ENCODE data around the gene RNF26. TPM values are rescaled to one million over a fixed set of nuclear protein-coding genes. Genes with fewer than 3 reads are reported as not detected.

The RNF26 gene
- total and polyA plus RNA-seq, 2 of the 13 experiments (the other 11 are each of a cell fraction or from before 2014, with no cell fraction given): 11.9 to 26.3 TPM

DNA sequence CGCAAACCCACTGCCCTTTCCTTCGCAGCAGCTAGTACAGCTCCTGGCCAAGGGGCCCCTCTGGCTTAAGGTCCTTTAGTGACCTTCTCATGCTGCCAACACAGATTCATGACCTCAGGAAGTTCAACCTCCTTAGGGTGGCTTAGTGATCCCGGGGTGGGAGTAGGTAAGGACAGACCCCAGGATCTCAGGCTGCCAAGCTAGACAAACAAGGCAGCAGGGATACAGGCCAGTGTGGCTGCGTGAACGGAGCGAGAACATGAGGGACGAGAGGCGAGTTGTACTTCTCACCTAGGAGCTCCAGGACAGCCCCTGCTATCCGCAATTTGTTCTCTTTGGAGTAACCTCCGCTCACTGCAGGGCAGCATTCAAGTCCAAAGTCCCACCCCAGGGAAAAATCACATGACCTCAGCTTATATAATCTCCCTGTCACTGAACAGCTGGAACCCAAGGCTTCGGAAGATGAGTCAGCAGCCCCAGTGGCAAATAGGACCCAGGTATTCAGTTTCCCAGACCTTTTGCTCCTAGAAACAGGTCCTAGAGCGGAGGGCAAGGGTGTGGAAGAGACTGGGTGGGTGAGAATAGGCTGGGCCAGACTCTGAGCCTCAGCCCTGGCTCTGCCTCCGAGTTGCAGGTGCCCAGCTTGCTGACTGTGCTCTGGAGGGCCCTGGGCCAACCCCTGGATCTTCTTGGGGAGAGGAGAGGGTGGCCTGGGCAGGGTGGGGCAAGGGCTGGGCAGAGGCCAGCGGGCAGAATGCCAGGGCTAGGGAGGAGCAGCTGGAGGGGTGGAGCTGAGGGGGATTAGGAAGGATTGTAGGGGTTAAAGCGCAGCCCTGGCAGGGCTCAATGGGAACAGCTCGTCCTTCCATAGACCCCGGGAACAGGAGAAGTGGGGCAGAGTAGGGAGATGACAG lies 34.1 kb downstream of the RNF26 start (continued):
- TF ChIP-seq ZNF564 (CRISPR knock-in tag; IDR thresholded peaks at IDR 0.05): no peak; the same call in 1 of the 2 replicates
- TF ChIP-seq, protein P1, sequence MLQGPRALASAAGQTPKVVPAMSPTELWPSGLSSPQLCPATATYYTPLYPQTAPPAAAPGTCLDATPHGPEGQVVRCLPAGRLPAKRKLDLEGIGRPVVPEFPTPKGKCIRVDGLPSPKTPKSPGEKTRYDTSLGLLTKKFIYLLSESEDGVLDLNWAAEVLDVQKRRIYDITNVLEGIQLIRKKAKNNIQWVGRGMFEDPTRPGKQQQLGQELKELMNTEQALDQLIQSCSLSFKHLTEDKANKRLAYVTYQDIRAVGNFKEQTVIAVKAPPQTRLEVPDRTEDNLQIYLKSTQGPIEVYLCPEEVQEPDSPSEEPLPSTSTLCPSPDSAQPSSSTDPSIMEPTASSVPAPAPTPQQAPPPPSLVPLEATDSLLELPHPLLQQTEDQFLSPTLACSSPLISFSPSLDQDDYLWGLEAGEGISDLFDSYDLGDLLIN (CRISPR knock-in tag; IDR thresholded peaks at IDR 0.05; ENCODE audit: borderline replicate concordance): no peak
- TF ChIP-seq HOXA5 (CRISPR knock-in tag; IDR thresholded peaks at IDR 0.05): peak; percentile 88
- TF ChIP-seq ZFX (CRISPR knock-in tag; IDR thresholded peaks at IDR 0.05; ENCODE audit: low read depth): peak; percentile 27; the same call in 1 of the 2 replicates
- no peak for TF ChIP-seq ZNF709 (CRISPR knock-in tag; IDR thresholded peaks at IDR 0.05)
- TF ChIP-seq CENPX (CRISPR knock-in tag; IDR thresholded peaks at IDR 0.05): no peak
- TF ChIP-seq ZNF484 (CRISPR knock-in tag; IDR thresholded peaks at IDR 0.05; ENCODE audit: borderline replicate concordance, low read depth): no peak
- TF ChIP-seq, protein P2, sequence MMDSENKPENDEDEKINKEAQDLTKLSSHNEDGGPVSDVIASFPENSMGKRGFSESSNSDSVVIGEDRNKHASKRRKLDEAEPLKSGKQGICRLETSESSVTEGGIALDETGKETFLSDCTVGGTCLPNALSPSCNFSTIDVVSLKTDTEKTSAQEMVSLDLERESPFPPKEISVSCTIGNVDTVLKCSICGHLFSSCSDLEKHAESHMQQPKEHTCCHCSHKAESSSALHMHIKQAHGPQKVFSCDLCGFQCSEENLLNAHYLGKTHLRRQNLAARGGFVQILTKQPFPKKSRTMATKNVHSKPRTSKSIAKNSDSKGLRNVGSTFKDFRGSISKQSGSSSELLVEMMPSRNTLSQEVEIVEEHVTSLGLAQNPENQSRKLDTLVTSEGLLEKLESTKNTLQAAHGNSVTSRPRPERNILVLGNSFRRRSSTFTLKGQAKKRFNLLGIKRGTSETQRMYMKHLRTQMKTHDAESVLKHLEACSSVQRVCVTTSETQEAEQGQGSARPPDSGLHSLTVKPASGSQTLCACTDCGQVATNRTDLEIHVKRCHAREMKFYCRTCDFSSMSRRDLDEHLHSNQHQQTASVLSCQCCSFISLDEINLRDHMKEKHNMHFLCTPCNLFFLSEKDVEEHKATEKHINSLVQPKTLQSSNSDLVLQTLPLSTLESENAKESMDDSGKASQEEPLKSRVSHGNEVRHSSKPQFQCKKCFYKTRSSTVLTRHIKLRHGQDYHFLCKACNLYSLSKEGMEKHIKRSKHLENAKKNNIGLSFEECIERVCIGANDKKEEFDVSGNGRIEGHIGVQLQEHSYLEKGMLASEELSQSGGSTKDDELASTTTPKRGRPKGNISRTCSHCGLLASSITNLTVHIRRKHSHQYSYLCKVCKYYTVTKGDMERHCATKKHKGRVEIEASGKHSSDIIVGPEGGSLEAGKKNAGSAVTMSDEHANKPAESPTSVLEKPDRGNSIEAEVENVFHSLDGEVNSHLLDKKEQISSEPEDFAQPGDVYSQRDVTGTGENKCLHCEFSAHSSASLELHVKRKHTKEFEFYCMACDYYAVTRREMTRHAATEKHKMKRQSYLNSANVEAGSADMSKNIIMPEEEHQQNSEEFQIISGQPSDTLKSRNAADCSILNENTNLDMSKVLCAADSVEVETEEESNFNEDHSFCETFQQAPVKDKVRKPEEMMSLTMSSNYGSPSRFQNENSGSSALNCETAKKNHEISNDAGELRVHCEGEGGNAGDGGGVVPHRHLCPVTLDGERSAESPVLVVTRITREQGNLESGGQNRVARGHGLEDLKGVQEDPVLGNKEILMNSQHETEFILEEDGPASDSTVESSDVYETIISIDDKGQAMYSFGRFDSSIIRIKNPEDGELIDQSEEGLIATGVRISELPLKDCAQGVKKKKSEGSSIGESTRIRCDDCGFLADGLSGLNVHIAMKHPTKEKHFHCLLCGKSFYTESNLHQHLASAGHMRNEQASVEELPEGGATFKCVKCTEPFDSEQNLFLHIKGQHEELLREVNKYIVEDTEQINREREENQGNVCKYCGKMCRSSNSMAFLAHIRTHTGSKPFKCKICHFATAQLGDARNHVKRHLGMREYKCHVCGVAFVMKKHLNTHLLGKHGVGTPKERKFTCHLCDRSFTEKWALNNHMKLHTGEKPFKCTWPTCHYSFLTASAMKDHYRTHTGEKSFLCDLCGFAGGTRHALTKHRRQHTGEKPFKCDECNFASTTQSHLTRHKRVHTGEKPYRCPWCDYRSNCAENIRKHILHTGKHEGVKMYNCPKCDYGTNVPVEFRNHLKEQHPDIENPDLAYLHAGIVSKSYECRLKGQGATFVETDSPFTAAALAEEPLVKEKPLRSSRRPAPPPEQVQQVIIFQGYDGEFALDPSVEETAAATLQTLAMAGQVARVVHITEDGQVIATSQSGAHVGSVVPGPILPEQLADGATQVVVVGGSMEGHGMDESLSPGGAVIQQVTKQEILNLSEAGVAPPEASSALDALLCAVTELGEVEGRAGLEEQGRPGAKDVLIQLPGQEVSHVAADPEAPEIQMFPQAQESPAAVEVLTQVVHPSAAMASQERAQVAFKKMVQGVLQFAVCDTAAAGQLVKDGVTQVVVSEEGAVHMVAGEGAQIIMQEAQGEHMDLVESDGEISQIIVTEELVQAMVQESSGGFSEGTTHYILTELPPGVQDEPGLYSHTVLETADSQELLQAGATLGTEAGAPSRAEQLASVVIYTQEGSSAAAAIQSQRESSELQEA (CRISPR knock-in tag; IDR thresholded peaks at IDR 0.05; ENCODE audit: not compliant biosample characterization): no peak
- peak in 1 of 2 experiments; percentile 75; a peak in 2 of 4 replicates for TF ChIP-seq KLF16 (CRISPR knock-in tag; IDR thresholded peaks at IDR 0.05)
- TF ChIP-seq PAX8 (CRISPR knock-in tag; IDR thresholded peaks at IDR 0.05; ENCODE audit: borderline replicate concordance): no peak
- peak; percentile 78; the same call in 1 of the 2 replicates for TF ChIP-seq ZNF430 (CRISPR knock-in tag; IDR thresholded peaks at IDR 0.05)
- TF ChIP-seq MBNL3 (CRISPR knock-in tag; conservative IDR thresholded peaks at IDR 0.05): no peak
- TF ChIP-seq WIZ (CRISPR knock-in tag; IDR thresholded peaks at IDR 0.05): no peak
- TF ChIP-seq, protein P3, sequence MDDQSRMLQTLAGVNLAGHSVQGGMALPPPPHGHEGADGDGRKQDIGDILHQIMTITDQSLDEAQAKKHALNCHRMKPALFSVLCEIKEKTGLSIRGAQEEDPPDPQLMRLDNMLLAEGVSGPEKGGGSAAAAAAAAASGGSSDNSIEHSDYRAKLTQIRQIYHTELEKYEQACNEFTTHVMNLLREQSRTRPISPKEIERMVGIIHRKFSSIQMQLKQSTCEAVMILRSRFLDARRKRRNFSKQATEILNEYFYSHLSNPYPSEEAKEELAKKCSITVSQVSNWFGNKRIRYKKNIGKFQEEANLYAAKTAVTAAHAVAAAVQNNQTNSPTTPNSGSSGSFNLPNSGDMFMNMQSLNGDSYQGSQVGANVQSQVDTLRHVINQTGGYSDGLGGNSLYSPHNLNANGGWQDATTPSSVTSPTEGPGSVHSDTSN (CRISPR knock-in tag; IDR thresholded peaks at IDR 0.05; ENCODE audit: borderline replicate concordance): no peak
- TF ChIP-seq ZNF260 (CRISPR knock-in tag; IDR thresholded peaks at IDR 0.05; ENCODE audit: borderline replicate concordance, low read depth): no peak
- TF ChIP-seq HDAC2 (CRISPR knock-in tag; IDR thresholded peaks at IDR 0.05): peak; percentile 85
- TF ChIP-seq ZNF839 (CRISPR knock-in tag; IDR thresholded peaks at IDR 0.05; ENCODE audit: borderline replicate concordance): no peak
- TF ChIP-seq MLLT10 (CRISPR knock-in tag; IDR thresholded peaks at IDR 0.05): no peak
